Upper lobe of right lung (tissue), 1 donor: ENCODE measurements around the gene SLC6A12. TPM values are rescaled to one million over a fixed set of nuclear protein-coding genes. Genes with fewer than 3 reads are reported as not detected.

Experiments used
- ATAC-seq: fragments of 200-7000 bp; cut with Tn5 transposase; one replicate; pipeline ENCODE4 v1.9.1; 2020; ENCODE audit warnings: mild to moderate bottlenecking, moderate library complexity
- DNase-seq: peaks from one replicate; pipeline ENCODE4 v3.0.0-alpha.2; 2020
- H3K27ac ChIP-seq: fragments of 200-600 bp; one replicate; pipeline ENCODE4 v1.8.0; 2022
- H3K27me3 ChIP-seq: fragments of 200-600 bp; one replicate; pipeline ENCODE4 v1.8.0; 2022; ENCODE audit warnings: mild to moderate bottlenecking
- H3K36me3 ChIP-seq: fragments of 200-600 bp; one replicate; pipeline ENCODE4 v1.8.0; 2022
- H3K4me1 ChIP-seq: fragments of 200-600 bp; one replicate; pipeline ENCODE4 v1.8.0; 2022
- H3K4me3 ChIP-seq: fragments of 200-600 bp; one replicate; pipeline ENCODE4 v1.8.0; 2022; ENCODE audit warnings: mild to moderate bottlenecking
- H3K9me3 ChIP-seq: fragments of 200-600 bp; one replicate; pipeline ENCODE4 v1.8.0; 2022
- intact Hi-C: fragments of 100-400 bp; cut with DNase I; formaldehyde crosslinking; loops from one replicate; pipeline ENCODE4 v1.11.0; 2022
- total RNA-seq: library from RNA; stranded (reverse); fragmentation: NEBNext Ultra II Directional; extraction: Animal tissue kit (Norgen Biotek cat#: 25700); gene quantifications from one replicate; pipeline ENCODE4 v1.2.1, GENCODE V29; 2021
- TF ChIP-seq, protein P1 (sequence below): fragments of 200-600 bp; IDR thresholded peaks from one replicate; pipeline ENCODE4 v1.8.0; 2022; ENCODE audit warnings: antibody characterized with exemption
- donor health status: DM: no; HTN: yes; CAD: no; lungs with severe emphysema.

Gene SLC6A12
- total RNA-seq, 1 donor from 2014 or later, result 11.1 TPM

DNA sequence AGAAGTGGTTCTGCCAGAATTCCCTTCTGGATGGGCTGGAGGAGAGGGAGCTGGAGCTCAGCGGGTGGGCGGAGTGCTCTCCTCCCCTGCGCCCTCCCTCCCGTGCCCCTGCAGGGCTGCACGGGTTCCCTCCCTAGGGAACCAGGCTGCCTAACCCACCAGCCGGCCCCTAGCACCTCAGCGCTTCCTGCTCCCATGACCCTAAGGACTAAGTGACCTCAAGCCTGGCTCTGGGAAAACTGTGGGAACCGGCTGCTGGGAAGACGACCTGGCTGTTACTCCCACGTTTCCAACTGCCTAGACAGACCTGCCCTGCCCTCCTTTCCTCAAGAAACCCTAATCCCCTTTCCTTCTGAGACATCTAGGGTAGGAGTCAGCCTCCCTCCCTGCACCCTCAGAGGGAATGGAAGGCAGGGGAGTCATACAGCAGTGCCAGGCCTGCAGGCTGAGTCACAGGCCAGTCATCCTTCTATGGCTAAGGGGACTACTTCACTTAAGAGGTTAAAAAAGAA lies 31.5 kb downstream of the SLC6A12 start:
- Histone ChIP-seq H3K4me1 (peaks cover 6% of the 10 kb centered on the region), H3K9me3 (no peaks in the 10 kb centered on the region), H3K27ac (no peak overlapping the region), H3K27me3 (no peaks in the 10 kb centered on the region), H3K36me3 (no peaks in the 10 kb centered on the region), H3K4me3 (no peak overlapping the region)
- TF ChIP-seq, protein P1, sequence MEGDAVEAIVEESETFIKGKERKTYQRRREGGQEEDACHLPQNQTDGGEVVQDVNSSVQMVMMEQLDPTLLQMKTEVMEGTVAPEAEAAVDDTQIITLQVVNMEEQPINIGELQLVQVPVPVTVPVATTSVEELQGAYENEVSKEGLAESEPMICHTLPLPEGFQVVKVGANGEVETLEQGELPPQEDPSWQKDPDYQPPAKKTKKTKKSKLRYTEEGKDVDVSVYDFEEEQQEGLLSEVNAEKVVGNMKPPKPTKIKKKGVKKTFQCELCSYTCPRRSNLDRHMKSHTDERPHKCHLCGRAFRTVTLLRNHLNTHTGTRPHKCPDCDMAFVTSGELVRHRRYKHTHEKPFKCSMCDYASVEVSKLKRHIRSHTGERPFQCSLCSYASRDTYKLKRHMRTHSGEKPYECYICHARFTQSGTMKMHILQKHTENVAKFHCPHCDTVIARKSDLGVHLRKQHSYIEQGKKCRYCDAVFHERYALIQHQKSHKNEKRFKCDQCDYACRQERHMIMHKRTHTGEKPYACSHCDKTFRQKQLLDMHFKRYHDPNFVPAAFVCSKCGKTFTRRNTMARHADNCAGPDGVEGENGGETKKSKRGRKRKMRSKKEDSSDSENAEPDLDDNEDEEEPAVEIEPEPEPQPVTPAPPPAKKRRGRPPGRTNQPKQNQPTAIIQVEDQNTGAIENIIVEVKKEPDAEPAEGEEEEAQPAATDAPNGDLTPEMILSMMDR, result no peak
- intact Hi-C loops, result no loop called here
- DNase-seq (no peak), ATAC-seq (no peak)

GRCh38 chr12:181921-182320 lies 32.0 kb downstream of the SLC6A12 start:
- Histone ChIP-seq H3K9me3 (no peaks in the 10 kb centered on the region), H3K4me1 (peaks cover 6% of the 10 kb centered on the region), H3K27ac (no peak overlapping the region), H3K27me3 (no peaks in the 10 kb centered on the region), H3K4me3 (no peak overlapping the region), H3K36me3 (no peaks in the 10 kb centered on the region)
- intact Hi-C loops, result no loop called here
- ATAC-seq, result no peak
- TF ChIP-seq, protein P1, result no peak
- no peak for DNase-seq

DNA sequence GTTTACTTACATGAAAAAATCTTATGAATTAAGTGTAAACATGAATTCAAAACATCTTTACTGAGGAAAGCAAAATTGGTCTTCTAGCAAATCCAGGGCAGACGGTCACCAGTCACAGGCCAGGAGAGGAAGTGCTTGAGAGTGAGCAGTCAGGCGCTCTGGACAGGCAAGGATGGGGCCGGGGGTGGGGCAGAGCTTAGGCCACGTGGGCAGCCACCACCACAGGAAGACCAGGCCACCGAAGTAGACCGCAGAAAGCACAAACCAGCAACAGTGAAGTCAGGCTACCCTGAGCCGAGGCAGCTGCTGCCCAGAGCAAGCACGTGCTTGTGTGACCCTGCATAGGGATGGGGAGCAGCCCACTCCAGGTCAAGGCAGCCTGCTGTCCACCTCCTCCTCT lies 33.5 kb downstream of the SLC6A12 start:
- DNase-seq (peak; percentile 75), ATAC-seq (peak; percentile 86)
- Histone ChIP-seq H3K36me3 (no peaks in the 10 kb centered on the region), H3K27ac (no peak overlapping the region), H3K4me1 (peaks cover 6% of the 10 kb centered on the region), H3K27me3 (no peaks in the 10 kb centered on the region), H3K4me3 (no peak overlapping the region), H3K9me3 (no peaks in the 10 kb centered on the region)
- intact Hi-C loops, result no loop called here
- TF ChIP-seq, protein P1, result no peak

DNA sequence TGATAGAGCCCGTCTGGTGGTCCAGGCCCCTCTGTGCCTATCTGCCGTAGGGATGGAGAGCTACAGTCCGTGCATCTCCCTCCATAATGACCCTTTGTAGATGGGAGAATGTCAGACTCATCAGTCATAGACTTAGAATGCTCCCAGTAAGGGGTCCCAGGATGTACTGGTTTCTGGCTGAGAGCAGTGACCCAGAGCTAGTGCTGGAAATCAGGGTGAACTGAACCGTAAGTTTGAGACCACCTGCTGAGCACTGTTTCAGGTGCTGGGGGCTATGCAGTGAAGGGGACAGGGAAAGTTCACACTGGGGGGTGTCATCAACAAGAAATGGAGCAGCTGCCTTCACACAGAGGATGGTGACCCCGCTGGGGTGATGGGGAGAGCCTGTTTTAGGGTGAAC lies 34.1 kb downstream of the SLC6A12 start:
- TF ChIP-seq, protein P1, result no peak
- Histone ChIP-seq H3K36me3 (no peaks in the 10 kb centered on the region), H3K27me3 (no peaks in the 10 kb centered on the region), H3K27ac (no peak overlapping the region), H3K9me3 (no peaks in the 10 kb centered on the region), H3K4me1 (peaks cover 6% of the 10 kb centered on the region), H3K4me3 (no peak overlapping the region)
- DNase-seq (no peak), ATAC-seq (no peak)
- intact Hi-C loops, result no loop called here

DNA sequence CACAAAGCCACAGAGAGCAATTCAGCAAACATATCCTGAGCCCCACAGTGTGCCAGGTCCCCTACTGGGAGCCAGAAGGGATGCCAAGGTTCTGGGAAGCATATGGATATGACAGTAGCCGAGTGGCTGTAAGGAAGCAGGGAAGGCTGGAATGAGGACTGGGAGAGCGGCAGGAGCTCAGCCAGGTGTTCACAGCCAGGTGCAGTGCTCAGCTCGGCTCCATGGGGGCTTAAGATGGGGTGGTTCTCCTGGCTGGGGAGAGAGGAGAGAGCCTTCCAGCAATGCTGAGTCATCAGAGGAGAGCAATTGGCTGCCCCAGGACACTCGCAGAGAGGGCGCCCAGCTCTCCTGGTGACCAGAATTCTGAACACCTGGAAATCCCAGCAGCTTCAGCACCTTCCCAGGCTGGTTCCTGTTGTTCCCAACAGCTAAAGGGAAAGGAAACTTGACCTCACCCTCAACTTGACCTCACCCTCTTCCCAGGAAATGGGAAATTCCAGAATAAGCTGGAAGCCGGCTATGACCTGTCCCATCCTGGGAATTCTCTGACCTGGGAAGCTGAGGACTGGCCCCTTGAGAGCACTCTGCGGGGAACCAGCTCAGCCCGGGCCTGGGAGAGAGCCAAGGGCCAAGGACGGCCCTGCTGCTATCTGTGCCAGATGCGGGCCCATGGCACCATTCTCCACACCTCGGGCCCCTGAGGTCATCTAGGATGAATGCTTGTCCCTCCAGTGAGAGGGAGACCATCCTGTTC lies 34.6 kb downstream of the SLC6A12 start:
- H3K4me1 ChIP-seq, result peaks cover 6% of the 10 kb centered on the region
- intact Hi-C loops, result no loop called here
- TF ChIP-seq, protein P1, result no peak
- no peak overlapping the region for H3K27ac ChIP-seq
- no peaks in the 10 kb centered on the region for H3K36me3 ChIP-seq
- no peaks in the 10 kb centered on the region for H3K9me3 ChIP-seq
- ATAC-seq (no peak), DNase-seq (no peak)
- no peaks in the 10 kb centered on the region for H3K27me3 ChIP-seq
- H3K4me3 ChIP-seq, result no peak overlapping the region
